NCI-H2081 (cell line): Measurements from ENCODE around the gene PHLDA3.

ENCODE experiments used
- DNase-seq, 2 experiments: peaks; one replicate each; lab custom pipeline; 2025; lab: John Stamatoyannopoulos, UW

The PHLDA3 gene

GRCh38 chr1:201468844-201469644 lies at the start of gene PHLDA3:
PHLDA3 (minus strand) TSS chr1:201469188; CDS start chr1:201468786, 402 bp downstream.
- DNase-seq, result peak; percentile 64 to 81

GRCh38 chr1:201518071-201518470 lies 49.1 kb upstream of the PHLDA3 start:
- no peak for DNase-seq

- no peak for DNase-seq
Observed at GRCh38 chr1:201517631-201518030, 48.6 kb upstream of the PHLDA3 start.

GRCh38 chr1:201516511-201517127 lies 47.6 kb upstream of the PHLDA3 start:
- DNase-seq, result no peak

GRCh38 chr1:201515895-201516294 lies 46.9 kb upstream of the PHLDA3 start:
- no peak for DNase-seq

GRCh38 chr1:201515062-201515750 lies 46.2 kb upstream of the PHLDA3 start:
- no peak for DNase-seq

- DNase-seq, result no peak
Observed at GRCh38 chr1:201514466-201514865, 45.5 kb upstream of the PHLDA3 start.

- no peak for DNase-seq
Observed at GRCh38 chr1:201513498-201514243, 44.7 kb upstream of the PHLDA3 start.

GRCh38 chr1:201511941-201512539 lies 43.1 kb upstream of the PHLDA3 start:
- peak in 1 of 2 experiments; percentile 10 for DNase-seq

GRCh38 chr1:201511396-201511940 lies 42.5 kb upstream of the PHLDA3 start:
- DNase-seq, result no peak

- DNase-seq, result no peak
Observed at GRCh38 chr1:201510734-201511133, 41.7 kb upstream of the PHLDA3 start.

GRCh38 chr1:201509601-201510374 lies 40.8 kb upstream of the PHLDA3 start:
- DNase-seq, result no peak

GRCh38 chr1:201508809-201509208 lies 39.8 kb upstream of the PHLDA3 start:
- no peak for DNase-seq

- DNase-seq, result no peak
Observed at GRCh38 chr1:201507360-201507675, 38.3 kb upstream of the PHLDA3 start.

- peak; percentile 76 to 91 for DNase-seq
Observed at GRCh38 chr1:201506557-201507359, 37.8 kb upstream of the PHLDA3 start, which contains the start of gene CSRP1. CSRP1 (minus strand) TSS chr1:201507123; CDS start chr1:201496303, 10,820 bp downstream.

- DNase-seq, result no peak
Observed at GRCh38 chr1:201506092-201506491, 37.1 kb upstream of the PHLDA3 start.

GRCh38 chr1:201505503-201505890 lies 36.5 kb upstream of the PHLDA3 start:
- peak; percentile 49 to 80 for DNase-seq

GRCh38 chr1:201504799-201505502 lies 36.0 kb upstream of the PHLDA3 start:
- peak in 1 of 2 experiments; percentile 78 for DNase-seq

GRCh38 chr1:201504179-201504631 lies 35.2 kb upstream of the PHLDA3 start:
- DNase-seq, result no peak
